ENCODE measurements around the gene ULK4.
"Not testable (repeated sequence)": the region's sequence is repeated elsewhere in the genome, so short reads cannot be mapped to it uniquely, and the experiment has no call there.

Gene ULK4

GRCh38 chr3:41961751-41962679, at the start of gene ULK4:
Gene ULK4 (minus strand): TSS chr3:41962103. CDS start chr3:41954759, 7,344 bp downstream.
- DNase-seq: peak; percentile 99

- DNase-seq: no peak
Observed at GRCh38 chr3:42010530-42010929, 48.6 kb upstream of the ULK4 start.

- DNase-seq: no peak
Observed at GRCh38 chr3:42009456-42009855, 47.6 kb upstream of the ULK4 start.

GRCh38 chr3:42007785-42008184, 45.9 kb upstream of the ULK4 start:
- DNase-seq: no peak

- DNase-seq: no peak
Observed at GRCh38 chr3:42005401-42005800, 43.5 kb upstream of the ULK4 start.

- no peak for DNase-seq
Observed at GRCh38 chr3:42002790-42003189, 40.9 kb upstream of the ULK4 start.

GRCh38 chr3:42001777-42002176, 39.9 kb upstream of the ULK4 start:
- DNase-seq: no peak

- DNase-seq: no peak
Observed at GRCh38 chr3:41999909-42000308, 38.0 kb upstream of the ULK4 start.

GRCh38 chr3:41997702-41998550, 36.0 kb upstream of the ULK4 start:
- DNase-seq: no peak

GRCh38 chr3:41991437-41991836, 29.5 kb upstream of the ULK4 start:
- no peak for DNase-seq

- DNase-seq: no peak
Observed at GRCh38 chr3:41989518-41989917, 27.6 kb upstream of the ULK4 start.

- no peak for DNase-seq
Observed at GRCh38 chr3:41987627-41988026, 25.7 kb upstream of the ULK4 start.

GRCh38 chr3:41986561-41986960, 24.7 kb upstream of the ULK4 start:
- DNase-seq: no peak

GRCh38 chr3:41985018-41985417, 23.1 kb upstream of the ULK4 start:
- no peak for DNase-seq

GRCh38 chr3:41983091-41983490, 21.2 kb upstream of the ULK4 start:
- DNase-seq: not testable (repeated sequence)

- DNase-seq: not testable (repeated sequence)
Observed at GRCh38 chr3:41977401-41977800, 15.5 kb upstream of the ULK4 start.

GRCh38 chr3:41975416-41976103, 13.7 kb upstream of the ULK4 start:
- DNase-seq: no peak

GRCh38 chr3:41974223-41974622, 12.3 kb upstream of the ULK4 start:
- DNase-seq: no peak

- DNase-seq: no peak
Observed at GRCh38 chr3:41972802-41973201, 10.9 kb upstream of the ULK4 start.

- DNase-seq: no peak
Observed at GRCh38 chr3:41966206-41966605, 4.3 kb upstream of the ULK4 start.

- DNase-seq: no peak
Observed at GRCh38 chr3:41963823-41964222, 1.9 kb upstream of the ULK4 start.

GRCh38 chr3:41960826-41961750, 815 bp downstream of the ULK4 start:
- peak; percentile 54 for DNase-seq
